Measurements from ENCODE around the gene CCNI. TPM values are rescaled to one million over a fixed set of nuclear protein-coding genes. Genes with fewer than 3 reads are reported as not detected.
"Not testable (repeated sequence)": the region's sequence is repeated elsewhere in the genome, so short reads cannot be mapped to it uniquely, and the experiment has no call there.

The CCNI gene
- total RNA-seq, 4 donors from 2014 or later = 137 to 471 (median 239) TPM

DNA sequence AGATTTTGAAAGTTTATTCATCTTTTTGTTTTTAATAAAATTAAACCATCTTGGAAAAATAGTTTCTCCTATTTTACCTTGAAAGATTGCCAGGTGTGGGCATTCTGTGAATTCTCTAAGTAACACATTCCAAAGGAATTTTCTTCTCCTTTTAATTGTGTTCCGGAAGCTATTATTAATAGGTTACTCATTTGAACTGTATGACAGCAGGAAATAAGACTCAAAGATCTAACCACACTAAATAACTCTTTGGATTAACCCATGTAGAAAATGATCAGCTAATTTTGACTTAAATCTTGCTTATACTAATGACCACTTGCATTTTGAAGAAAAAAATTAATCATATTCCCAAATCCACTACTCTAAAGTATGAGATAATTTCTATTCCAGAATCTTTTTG lies 17.6 kb upstream of the CCNI start:
- Histone ChIP-seq H3K4me1 (no peaks in the 10 kb centered on the region), H3K4me3 (no peak overlapping the region), H3K27me3 (no peaks in the 10 kb centered on the region), H3K9me3 (no peaks in the 10 kb centered on the region), H3K36me3 (no peaks in the 10 kb centered on the region), H3K27ac (no peak overlapping the region)
- intact Hi-C loops (cut with DNase I; ENCODE audit: low total_unique reads) = loop anchor here (10.0 kb wide), 1 partner anchor 111 kb away; no protein-coding TSS in a partner anchor
- no peak for DNase-seq
- no peak for TF ChIP-seq POLR2A (IDR thresholded peaks at IDR 0.05)
- TF ChIP-seq, protein P1, sequence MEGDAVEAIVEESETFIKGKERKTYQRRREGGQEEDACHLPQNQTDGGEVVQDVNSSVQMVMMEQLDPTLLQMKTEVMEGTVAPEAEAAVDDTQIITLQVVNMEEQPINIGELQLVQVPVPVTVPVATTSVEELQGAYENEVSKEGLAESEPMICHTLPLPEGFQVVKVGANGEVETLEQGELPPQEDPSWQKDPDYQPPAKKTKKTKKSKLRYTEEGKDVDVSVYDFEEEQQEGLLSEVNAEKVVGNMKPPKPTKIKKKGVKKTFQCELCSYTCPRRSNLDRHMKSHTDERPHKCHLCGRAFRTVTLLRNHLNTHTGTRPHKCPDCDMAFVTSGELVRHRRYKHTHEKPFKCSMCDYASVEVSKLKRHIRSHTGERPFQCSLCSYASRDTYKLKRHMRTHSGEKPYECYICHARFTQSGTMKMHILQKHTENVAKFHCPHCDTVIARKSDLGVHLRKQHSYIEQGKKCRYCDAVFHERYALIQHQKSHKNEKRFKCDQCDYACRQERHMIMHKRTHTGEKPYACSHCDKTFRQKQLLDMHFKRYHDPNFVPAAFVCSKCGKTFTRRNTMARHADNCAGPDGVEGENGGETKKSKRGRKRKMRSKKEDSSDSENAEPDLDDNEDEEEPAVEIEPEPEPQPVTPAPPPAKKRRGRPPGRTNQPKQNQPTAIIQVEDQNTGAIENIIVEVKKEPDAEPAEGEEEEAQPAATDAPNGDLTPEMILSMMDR (IDR thresholded peaks at IDR 0.05) = no peak

DNA sequence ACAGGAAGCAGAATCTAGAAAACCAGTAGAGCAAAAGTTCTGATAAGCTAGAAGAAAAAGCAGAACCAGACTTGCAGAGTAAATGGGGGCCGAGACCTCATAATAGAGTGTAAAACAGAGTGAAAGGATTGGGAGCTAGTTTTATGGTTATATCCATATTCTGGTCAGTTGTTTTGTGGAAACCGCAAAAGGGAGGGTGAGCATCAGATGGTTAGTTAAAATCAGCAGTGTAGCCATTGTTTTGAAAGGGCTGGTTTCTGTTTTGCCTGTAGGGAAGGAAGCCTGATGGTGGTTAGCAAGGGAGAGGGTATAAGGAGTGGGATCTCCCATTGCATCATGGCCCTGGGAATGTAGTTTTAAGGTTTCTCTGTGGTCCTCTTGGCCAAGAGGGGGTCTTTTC lies 17.2 kb upstream of the CCNI start:
- no peak for TF ChIP-seq POLR2A (IDR thresholded peaks at IDR 0.05)
- TF ChIP-seq, protein P1 (IDR thresholded peaks at IDR 0.05) = no peak
- Histone ChIP-seq H3K27ac (no peak overlapping the region), H3K9me3 (no peaks in the 10 kb centered on the region), H3K4me1 (no peaks in the 10 kb centered on the region), H3K27me3 (no peaks in the 10 kb centered on the region), H3K36me3 (no peaks in the 10 kb centered on the region), H3K4me3 (no peak overlapping the region)
- no peak for DNase-seq
- intact Hi-C loops (cut with DNase I; ENCODE audit: low total_unique reads) = loop anchor here (10.0 kb wide), 1 partner anchor 112 kb away; no protein-coding TSS in a partner anchor

DNA sequence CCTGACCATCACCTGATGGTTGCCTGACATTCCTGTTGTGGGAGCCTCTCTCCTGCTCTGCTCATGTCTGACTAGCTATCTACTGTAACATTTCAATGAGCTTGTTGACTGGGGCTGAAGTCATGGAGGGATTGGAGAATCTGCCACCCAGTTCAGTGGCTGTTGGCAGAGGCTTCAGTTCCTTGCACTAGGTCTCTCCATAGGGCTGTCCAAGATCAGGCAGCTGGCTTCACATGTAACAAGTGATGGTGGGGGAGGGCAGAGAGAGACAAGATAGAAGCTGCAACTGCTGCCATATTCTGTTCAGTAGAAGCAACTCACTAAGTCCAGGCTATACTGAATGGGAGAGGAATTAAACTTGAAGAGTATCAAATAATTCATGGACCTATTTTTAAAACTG lies 14.1 kb upstream of the CCNI start:
- TF ChIP-seq POLR2A (IDR thresholded peaks at IDR 0.05) = no peak
- TF ChIP-seq, protein P1 (IDR thresholded peaks at IDR 0.05) = no peak
- Histone ChIP-seq H3K4me1 (no peaks in the 10 kb centered on the region), H3K27ac (no peak overlapping the region), H3K36me3 (no peaks in the 10 kb centered on the region), H3K9me3 (no peaks in the 10 kb centered on the region), H3K4me3 (no peak overlapping the region), H3K27me3 (no peaks in the 10 kb centered on the region)
- intact Hi-C loops (cut with DNase I; ENCODE audit: low total_unique reads) = loop anchor here (10.0 kb wide), 1 partner anchor 115 kb away; no protein-coding TSS in a partner anchor
- no peak for DNase-seq

DNA sequence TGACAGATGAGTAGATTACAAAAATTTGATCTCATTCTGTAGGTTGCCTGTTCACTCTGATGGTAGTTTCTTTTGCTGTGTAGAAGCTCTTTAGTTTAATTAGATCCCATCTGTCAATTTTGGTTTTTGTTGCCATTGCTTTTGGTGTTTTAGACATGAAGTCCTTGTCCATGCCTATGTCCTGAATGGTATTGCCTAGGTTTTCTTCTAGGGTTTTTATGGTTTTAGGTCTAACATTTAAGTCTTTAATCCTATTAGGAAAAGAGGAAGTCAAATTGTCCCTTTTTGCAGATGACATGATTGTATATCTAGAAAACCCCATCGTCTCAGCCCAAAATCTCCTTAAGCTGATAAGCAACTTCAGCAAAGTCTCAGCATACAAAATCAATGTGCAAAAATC lies 11.2 kb upstream of the CCNI start:
- intact Hi-C loops (cut with DNase I; ENCODE audit: low total_unique reads); H3K36me3 ChIP-seq; H3K4me1 ChIP-seq; H3K27me3 ChIP-seq; DNase-seq; H3K9me3 ChIP-seq; H3K27ac ChIP-seq; H3K4me3 ChIP-seq: not testable (repeated sequence)

DNA sequence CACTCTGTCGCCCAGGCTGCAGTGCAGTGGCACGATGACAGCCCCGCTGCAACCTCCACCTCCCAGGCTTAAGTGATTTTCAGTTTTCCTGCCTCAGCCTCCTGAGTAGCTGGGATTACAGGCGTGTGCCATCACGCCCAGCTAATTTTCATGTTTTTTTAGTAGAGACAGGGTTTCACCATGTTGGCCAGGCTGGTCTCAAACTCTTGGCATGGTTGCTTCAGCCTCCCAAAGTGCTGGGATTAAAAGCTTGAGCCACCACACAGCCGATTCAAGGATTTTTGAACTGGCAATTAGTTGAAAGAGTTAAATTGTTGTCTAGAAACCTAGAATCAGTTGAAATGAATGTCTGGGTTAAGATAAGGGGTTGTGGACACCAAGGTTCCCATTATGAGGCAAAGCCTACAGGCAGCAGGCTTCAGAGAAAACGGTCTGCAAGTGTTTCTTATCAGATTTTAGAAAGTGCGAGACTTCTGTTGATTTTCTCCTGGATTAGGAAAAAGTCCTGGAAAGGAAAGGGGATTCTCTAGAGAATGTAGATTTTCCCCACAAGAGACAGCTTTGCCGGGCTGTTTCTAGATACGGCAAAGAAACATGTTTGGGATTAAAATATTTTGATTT lies 8.3 kb upstream of the CCNI start:
- no peaks in the 10 kb centered on the region for H3K27me3 ChIP-seq
- H3K36me3 ChIP-seq = no peaks in the 10 kb centered on the region
- intact Hi-C loops (cut with DNase I; ENCODE audit: low total_unique reads) = no loop called here
- H3K4me1 ChIP-seq = no peaks in the 10 kb centered on the region
- no peaks in the 10 kb centered on the region for H3K9me3 ChIP-seq
- H3K27ac ChIP-seq = no peak overlapping the region
- no peak for TF ChIP-seq POLR2A (IDR thresholded peaks at IDR 0.05)
- TF ChIP-seq, protein P1 (IDR thresholded peaks at IDR 0.05) = no peak
- no peak for DNase-seq
- H3K4me3 ChIP-seq = no peak overlapping the region
